ENCODE data around the gene HACD3.

HACD3 gene, protein sequence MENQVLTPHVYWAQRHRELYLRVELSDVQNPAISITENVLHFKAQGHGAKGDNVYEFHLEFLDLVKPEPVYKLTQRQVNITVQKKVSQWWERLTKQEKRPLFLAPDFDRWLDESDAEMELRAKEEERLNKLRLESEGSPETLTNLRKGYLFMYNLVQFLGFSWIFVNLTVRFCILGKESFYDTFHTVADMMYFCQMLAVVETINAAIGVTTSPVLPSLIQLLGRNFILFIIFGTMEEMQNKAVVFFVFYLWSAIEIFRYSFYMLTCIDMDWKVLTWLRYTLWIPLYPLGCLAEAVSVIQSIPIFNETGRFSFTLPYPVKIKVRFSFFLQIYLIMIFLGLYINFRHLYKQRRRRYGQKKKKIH

GRCh38 chr15:65530318-65531111, at the start of gene HACD3:
Gene HACD3, plus strand, starts transcription at chr15:65530463. Its CDS starts 169 bp downstream, at chr15:65530632.
- DNase-seq (ENCODE audit: low read depth in 3 of 3) = peak; percentile 80 to 93 (median 82)

DNA sequence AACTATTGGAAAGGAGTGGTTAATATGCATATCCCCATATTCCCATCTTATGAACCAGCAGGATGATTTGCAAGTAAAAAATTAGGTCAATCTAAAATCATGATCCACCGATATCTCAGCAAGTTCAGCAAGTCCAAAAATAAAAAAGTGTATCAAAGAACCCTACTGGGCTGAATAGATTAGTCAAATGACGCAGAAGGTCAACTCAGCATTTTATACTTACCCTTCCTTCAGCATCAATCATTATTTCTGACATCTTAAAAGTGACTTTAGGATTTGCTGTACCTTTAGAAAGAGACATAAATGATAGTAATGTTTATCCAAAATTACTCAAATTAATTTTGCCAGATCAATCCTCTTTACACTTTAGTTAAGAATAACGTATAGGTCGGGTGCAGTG, 45.4 kb upstream of the HACD3 start:
- DNase-seq (ENCODE audit: low read depth in 3 of 3) = no peak

DNA sequence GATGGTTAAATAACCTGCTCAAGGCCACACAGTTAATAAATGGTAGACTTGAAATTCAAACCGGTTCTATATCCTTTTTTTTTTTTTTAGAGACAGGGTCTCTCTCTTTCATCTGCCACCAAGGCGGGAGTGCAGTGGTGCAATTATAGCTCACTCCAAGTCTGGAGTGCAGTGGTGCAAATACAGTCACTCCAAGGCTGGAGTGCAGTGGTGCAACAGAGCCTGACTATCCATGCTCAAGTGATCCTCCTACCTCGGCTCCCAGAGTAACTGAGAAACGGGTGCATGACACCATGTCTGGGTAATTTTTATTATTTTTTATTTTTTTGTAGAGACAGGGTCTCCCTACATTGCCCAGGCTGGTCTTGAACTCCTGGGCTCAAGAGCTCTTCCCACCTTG, 36.2 kb upstream of the HACD3 start:
- no peak for DNase-seq (ENCODE audit: low read depth in 3 of 3)

DNA sequence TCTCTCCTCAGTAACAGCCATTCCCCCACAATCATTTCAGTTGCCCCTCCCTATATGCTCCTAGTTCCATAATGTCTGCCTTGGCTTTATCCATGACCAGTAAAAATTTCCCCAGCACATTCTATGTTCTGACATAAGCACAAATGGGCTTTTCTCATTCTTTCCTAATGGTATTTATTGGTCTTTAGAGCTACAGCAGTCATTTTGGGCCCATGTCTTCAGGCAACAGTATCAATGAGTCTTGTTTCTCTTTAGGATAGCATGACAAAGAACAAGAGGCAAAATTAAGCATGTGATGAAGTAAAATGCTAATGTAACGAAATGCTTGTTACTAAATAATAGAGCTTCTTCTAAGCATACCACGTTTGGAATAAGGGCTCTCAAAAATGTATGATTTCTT, 20.9 kb upstream of the HACD3 start:
- no peak for DNase-seq (ENCODE audit: low read depth in 3 of 3)

DNA sequence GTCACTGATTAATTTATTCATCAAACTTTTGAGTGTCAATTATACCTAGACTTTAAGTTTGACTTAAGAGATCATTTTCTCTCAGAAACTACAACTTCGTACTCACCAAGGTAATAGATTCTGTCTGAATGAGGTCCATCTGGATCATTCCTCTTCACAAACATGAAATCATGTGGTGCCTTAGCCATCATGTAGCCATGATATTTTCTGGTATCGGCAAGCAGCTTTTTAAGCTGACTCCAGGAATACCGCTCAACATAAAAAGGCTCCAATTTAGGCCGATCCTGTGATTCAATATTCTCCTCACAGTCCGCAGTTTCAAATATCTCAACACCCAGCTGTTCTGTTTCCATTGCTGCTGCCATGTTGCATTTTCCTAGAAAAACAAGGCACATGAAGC, 18.1 kb upstream of the HACD3 start:
- no peak for DNase-seq (ENCODE audit: low read depth in 3 of 3)

DNA sequence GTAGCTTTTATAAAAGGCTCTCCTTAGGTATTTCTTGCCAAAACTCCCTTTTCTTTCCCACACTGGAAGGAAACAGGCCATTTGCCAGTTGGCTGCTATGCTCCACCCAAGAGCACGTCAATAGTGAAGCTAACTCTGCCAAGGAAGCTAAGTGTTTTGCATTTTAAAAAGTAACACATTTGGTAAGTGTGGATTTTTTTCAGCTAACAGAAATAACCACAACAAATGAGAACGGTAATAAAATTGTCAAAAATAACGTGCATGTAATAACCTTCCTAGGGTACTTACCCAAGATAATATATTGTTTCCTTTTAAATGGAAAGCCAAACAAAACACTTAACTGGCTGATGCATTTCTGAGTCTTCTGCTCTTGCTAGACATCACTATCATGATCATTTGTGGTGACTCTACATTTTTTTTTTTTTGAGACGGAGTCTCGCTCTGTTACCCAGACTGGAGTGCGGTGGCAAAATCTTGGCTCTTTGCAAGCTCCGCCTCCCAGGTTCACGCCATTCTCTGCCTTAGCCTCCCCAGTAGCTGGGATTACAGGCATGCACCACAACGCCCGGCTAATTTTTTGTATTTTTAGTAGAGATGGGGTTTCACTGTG, 17.4 kb upstream of the HACD3 start:
- DNase-seq (ENCODE audit: low read depth in 3 of 3) = no peak

- peak; percentile 88 to 93 (median 93) for DNase-seq (ENCODE audit: low read depth in 3 of 3)
These were observed 13.0 kb upstream of the HACD3 start, which contains the start of gene DPP8 for GRCh38 chr15:65516997-65517865. Gene DPP8, minus strand, starts transcription at chr15:65517689. Its CDS starts 5,136 bp downstream, at chr15:65512553.

DNA sequence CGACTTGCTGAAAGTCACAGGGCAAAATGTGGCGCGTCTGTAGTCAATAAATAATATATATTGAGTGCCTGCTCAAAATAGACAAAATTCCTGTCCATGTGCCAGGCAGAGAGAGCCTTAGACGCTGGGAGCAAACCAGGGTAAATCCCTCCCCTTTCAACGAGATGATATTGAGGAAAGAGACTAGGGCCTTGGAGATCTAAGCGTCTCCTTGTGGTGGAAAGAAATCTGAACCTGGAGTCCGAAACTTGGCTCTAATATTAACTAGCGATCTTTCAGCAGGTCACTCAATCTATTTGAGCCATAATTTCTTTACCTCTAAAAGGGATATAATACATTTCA, 12.4 kb upstream of the HACD3 start:
- DNase-seq (ENCODE audit: low read depth in 3 of 3) = no peak

- DNase-seq (ENCODE audit: low read depth in 3 of 3) = no peak
These were observed 11.5 kb upstream of the HACD3 start for GRCh38 chr15:65518633-65519285.

DNA sequence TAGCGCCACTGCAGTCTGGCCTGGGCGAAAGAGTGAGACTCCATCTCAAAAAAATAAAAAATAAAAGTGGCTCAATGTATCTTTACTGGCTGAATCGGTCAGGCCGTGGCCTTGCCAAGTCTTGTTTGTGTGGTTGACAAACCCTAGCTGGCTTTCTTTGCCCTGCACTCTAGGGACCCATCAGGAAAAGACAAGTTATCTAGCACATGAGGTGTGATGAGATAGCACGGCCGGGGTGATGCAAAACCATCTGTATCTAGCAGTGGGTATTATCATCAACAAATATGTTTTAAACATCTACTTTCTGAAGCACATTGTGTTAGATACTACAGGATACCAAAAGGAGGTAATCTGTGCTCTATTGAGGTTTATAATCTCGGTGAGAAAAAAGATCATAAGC, 8.9 kb upstream of the HACD3 start:
- DNase-seq (ENCODE audit: low read depth in 3 of 3) = no peak

DNA sequence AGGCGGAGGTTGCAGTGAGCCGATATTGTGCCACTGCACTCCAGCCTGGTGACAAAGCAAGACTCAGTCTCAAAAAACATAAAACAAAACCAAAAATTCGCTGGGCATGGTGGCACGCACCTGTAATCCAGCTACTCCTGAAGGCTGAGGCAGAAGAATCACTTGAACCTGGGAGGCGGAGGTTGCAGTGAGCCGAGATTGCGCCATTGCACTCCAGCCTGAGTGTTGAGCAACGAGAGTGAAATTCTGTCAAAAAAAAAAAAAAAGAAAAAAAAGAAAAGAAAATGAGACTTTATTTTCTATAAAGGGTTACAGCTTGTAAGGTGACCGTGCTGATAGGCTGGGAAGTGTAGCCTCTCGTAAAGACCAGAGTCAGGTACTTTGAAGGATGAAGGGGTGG, 6.0 kb upstream of the HACD3 start:
- no peak for DNase-seq (ENCODE audit: low read depth in 3 of 3)

DNA sequence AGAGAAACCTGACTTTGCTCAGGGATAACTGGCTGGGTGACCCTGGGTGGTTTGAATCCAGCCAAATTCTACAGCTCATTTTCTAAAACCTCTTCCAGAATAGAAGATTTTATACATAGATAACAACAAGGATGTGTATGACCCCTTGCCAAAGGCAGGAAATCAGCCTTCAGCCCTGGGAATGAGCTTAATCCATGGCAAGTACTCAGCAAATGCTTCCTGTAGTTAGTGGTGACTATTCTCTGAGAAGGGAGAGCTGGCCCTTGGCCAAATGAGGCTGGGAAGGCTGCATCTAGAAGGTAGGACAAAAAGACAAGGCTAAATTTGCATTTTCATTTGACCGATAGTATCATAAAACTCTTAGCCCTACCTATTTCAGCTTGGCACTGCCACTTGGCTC, 4.6 kb upstream of the HACD3 start:
- no peak for DNase-seq (ENCODE audit: low read depth in 3 of 3)

GRCh38 chr15:65528461-65529060, 1.7 kb upstream of the HACD3 start:
- DNase-seq (ENCODE audit: low read depth in 3 of 3) = no peak

DNA sequence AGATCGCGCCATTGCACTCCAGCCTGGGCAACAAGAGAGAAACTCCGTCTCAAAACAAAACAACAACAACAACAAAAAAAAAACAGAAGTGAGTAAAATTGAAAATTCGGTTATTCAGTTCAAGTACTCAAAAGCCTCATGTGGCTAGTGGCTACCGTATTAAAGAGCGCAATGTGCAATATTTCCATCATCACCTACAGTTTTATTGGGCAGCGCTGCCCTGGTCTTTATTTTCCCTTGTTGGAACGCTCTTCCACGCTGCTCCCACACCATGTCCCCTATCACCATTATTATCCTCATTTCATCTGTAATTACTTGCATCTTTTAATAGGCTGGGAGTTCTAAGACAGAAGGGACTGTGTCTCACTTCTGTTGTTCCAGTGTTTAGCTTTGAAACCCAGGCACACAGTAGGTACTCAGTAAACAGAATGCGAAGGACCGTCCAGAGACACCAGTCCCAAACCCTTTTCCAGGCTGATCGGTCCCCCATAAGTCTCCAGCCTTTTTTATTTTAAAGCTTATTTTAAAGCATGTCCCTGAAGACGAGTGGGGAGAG, 423 bp upstream of the HACD3 start:
- DNase-seq (ENCODE audit: low read depth in 3 of 3) = no peak

GRCh38 chr15:65532738-65533051, 2.4 kb downstream of the HACD3 start:
- no peak for DNase-seq (ENCODE audit: low read depth in 3 of 3)

DNA sequence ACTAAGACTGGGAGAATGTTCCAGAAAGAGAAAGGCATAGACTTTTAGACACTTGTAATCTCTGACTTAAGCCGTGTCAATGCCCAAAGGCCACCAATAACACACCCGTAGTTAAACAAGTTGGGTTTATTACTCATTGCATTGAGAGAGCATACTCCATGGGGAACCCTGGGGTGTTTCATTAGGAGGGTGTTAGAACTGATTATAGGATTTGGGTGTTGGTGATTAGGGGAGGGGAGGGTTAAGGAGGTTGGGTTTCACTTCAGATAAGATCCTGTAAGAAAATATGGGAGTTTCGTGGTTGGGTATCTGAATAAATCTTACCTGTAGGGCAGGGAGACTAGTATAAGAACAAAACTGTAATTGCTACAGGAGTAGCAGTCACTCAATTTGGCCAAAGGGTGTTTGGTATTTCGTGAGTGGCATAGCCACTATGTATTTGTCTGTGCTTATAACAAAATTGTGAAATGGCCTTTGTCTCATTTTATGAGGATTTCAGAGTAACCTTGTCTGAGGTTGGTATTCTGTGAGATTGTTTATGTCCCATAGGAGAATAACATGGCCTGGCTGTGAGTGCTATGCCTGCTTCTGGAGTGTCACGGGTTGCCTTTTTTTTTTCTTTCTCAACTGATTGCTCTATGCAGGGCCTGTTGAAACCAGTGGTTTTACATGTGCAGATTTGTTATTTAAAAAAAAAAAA, 2.9 kb downstream of the HACD3 start:
- no peak for DNase-seq (ENCODE audit: low read depth in 3 of 3)

DNA sequence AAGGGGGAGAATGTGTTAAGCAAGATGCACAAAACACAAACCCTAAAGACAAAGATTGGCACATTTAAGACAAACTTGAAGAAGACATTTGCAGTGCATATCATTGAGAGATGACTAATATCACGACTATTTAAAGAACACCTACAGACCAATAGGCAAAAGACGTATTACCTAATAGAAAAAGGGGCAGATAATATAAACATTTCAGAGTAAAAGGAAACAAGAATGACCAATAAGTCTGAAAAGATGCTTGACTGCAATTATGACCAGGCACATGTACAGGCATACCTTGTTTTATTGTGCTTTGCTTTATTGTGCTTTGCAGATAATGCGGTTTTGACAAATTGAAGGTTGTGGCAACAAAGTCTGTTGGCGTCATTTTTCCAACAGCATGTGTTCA, 4.9 kb downstream of the HACD3 start:
- no peak for DNase-seq (ENCODE audit: low read depth in 3 of 3)

- DNase-seq (ENCODE audit: low read depth in 3 of 3) = no peak
These were observed 10.1 kb downstream of the HACD3 start for GRCh38 chr15:65540314-65540713.

DNA sequence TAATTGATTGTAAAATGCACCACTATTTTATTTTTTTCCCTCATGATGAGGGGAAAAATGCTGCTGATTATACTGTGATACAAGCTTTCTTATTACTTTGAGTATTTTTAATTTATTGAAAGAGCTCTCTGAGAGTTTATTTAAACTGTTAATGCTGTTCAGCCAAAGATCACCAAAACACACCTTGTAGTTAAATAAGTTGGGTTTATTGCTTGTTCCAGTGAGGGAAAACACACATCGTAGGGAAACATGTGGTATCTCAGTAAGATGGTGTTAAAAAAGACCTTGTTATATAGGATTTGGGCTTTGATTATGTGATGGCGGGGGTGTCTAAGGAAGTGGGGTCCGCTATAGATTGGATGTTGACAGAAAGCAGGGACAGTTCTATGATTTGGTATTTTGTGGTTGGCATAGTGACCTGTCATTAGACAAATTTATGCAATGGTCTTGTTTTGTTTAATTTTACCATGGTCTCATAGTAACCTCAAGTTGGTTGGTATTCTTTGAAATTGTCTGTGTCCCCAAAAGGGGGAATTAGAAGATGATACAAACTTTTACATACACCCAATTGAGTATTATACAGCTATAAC, 11.1 kb downstream of the HACD3 start:
- DNase-seq (ENCODE audit: low read depth in 3 of 3) = no peak

GRCh38 chr15:65547841-65548240, 17.6 kb downstream of the HACD3 start:
- no peak for DNase-seq (ENCODE audit: low read depth in 3 of 3)
